Stimulated activated naive CD8-positive, alpha-beta T cell treated with anti-CD3 and anti-CD28 coated beads, Interleukin-15, Interleukin-2, amounts not matched to agents 100 ng/mL and 50 ng/mL, for 24 hours (primary cell): ENCODE data around the gene HCRT.
"Not testable (repeated sequence)": the region's sequence is repeated elsewhere in the genome, so short reads cannot be mapped to it uniquely, and the experiment has no call there.

ENCODE experiments used
- H3K27ac Mint-ChIP-seq: one replicate; pipeline ENCODE4 v1.8.0; 2021; ENCODE audit warnings: mild to moderate bottlenecking, mixed read lengths
- H3K27me3 Mint-ChIP-seq: one replicate; pipeline ENCODE4 v1.8.0; 2021; ENCODE audit warnings: mixed read lengths
- H3K36me3 Mint-ChIP-seq: one replicate; pipeline ENCODE4 v1.8.0; 2021; ENCODE audit warnings: low read depth, mixed read lengths
- H3K4me1 Mint-ChIP-seq: one replicate; pipeline ENCODE4 v1.8.0; 2021; ENCODE audit warnings: low read depth, mixed read lengths
- H3K4me3 Mint-ChIP-seq: one replicate; pipeline ENCODE4 v1.8.0; 2021; ENCODE audit warnings: mild to moderate bottlenecking, mixed read lengths
- H3K9me3 Mint-ChIP-seq: one replicate; pipeline ENCODE4 v1.8.0; 2021; ENCODE audit warnings: mixed read lengths

HCRT gene

GRCh38 chr17:42189651-42189965 lies 4.4 kb upstream of the HCRT start:
- H3K9me3 Mint-ChIP-seq, result no peaks in the 10 kb centered on the region
- peaks cover 34% of the 10 kb centered on the region for H3K4me1 Mint-ChIP-seq
- peaks cover 5% of the 10 kb centered on the region for H3K36me3 Mint-ChIP-seq
- no peak overlapping the region for H3K27ac Mint-ChIP-seq
- no peaks in the 10 kb centered on the region for H3K27me3 Mint-ChIP-seq
- no peak overlapping the region for H3K4me3 Mint-ChIP-seq

- peaks cover 35% of the 10 kb centered on the region for H3K4me1 Mint-ChIP-seq
- H3K4me3 Mint-ChIP-seq, result no peak overlapping the region
- H3K9me3 Mint-ChIP-seq, result no peaks in the 10 kb centered on the region
- no peaks in the 10 kb centered on the region for H3K27me3 Mint-ChIP-seq
- peaks cover 5% of the 10 kb centered on the region for H3K36me3 Mint-ChIP-seq
- no peak overlapping the region for H3K27ac Mint-ChIP-seq
Observed at GRCh38 chr17:42188749-42189650, 3.7 kb upstream of the HCRT start.

- no peaks in the 10 kb centered on the region for H3K9me3 Mint-ChIP-seq
- H3K27ac Mint-ChIP-seq, result no peak overlapping the region
- peaks cover 5% of the 10 kb centered on the region for H3K36me3 Mint-ChIP-seq
- no peak overlapping the region for H3K4me3 Mint-ChIP-seq
- peaks cover 35% of the 10 kb centered on the region for H3K4me1 Mint-ChIP-seq
- no peaks in the 10 kb centered on the region for H3K27me3 Mint-ChIP-seq
Observed at GRCh38 chr17:42187833-42188232, 2.6 kb upstream of the HCRT start.

- not testable (repeated sequence) for H3K9me3 Mint-ChIP-seq, H3K36me3 Mint-ChIP-seq, H3K4me3 Mint-ChIP-seq, H3K27ac Mint-ChIP-seq, H3K27me3 Mint-ChIP-seq
- peaks cover 42% of the 10 kb centered on the region for H3K4me1 Mint-ChIP-seq
Observed at GRCh38 chr17:42186191-42186590, 939 bp upstream of the HCRT start.

- Mint-ChIP-seq H3K36me3 (no peaks in the 10 kb centered on the region), H3K27ac (no peak overlapping the region), H3K9me3 (no peaks in the 10 kb centered on the region), H3K4me3 (no peak overlapping the region), H3K27me3 (peaks cover 6% of the 10 kb centered on the region), H3K4me1 (peaks cover 45% of the 10 kb centered on the region)
Observed at GRCh38 chr17:42185621-42185930, 324 bp upstream of the HCRT start.

- peaks cover 57% of the 10 kb centered on the region for H3K4me1 Mint-ChIP-seq
- peaks cover 20% of the 10 kb centered on the region for H3K27me3 Mint-ChIP-seq
- peak overlapping the region; percentile 88 for H3K4me3 Mint-ChIP-seq
- no peaks in the 10 kb centered on the region for H3K36me3 Mint-ChIP-seq
- H3K9me3 Mint-ChIP-seq, result no peaks in the 10 kb centered on the region
- peak overlapping the region; percentile 85 for H3K27ac Mint-ChIP-seq
Observed at GRCh38 chr17:42183741-42184711, 1.2 kb downstream of the HCRT start.

GRCh38 chr17:42182927-42183734 lies 2.1 kb downstream of the HCRT start:
- peak overlapping the region; percentile 88 for H3K4me3 Mint-ChIP-seq
- H3K9me3 Mint-ChIP-seq, result no peaks in the 10 kb centered on the region
- peaks cover 66% of the 10 kb centered on the region for H3K4me1 Mint-ChIP-seq
- H3K36me3 Mint-ChIP-seq, result no peaks in the 10 kb centered on the region
- peaks cover 24% of the 10 kb centered on the region for H3K27me3 Mint-ChIP-seq
- H3K27ac Mint-ChIP-seq, result peak overlapping the region; percentile 85

- H3K27me3 Mint-ChIP-seq, result peaks cover 24% of the 10 kb centered on the region
- H3K36me3 Mint-ChIP-seq, result no peaks in the 10 kb centered on the region
- H3K27ac Mint-ChIP-seq, result peak overlapping the region; percentile 45
- H3K4me1 Mint-ChIP-seq, result peaks cover 66% of the 10 kb centered on the region
- peak overlapping the region; percentile 48 for H3K4me3 Mint-ChIP-seq
- no peaks in the 10 kb centered on the region for H3K9me3 Mint-ChIP-seq
Observed at GRCh38 chr17:42181851-42182207, 3.4 kb downstream of the HCRT start.

GRCh38 chr17:42180922-42181850 lies 4.1 kb downstream of the HCRT start, which contains the start of gene KCNH4:
Gene KCNH4 (minus strand): TSS chr17:42181142. CDS start chr17:42180945, 197 bp downstream.
- H3K4me1 Mint-ChIP-seq, result peaks cover 66% of the 10 kb centered on the region
- H3K4me3 Mint-ChIP-seq, result peak within 1 kb of the TSS; percentile 48
- peak within 1 kb of the TSS; percentile 45 for H3K27ac Mint-ChIP-seq
- H3K36me3 Mint-ChIP-seq, result no peaks in the 10 kb centered on the region
- H3K9me3 Mint-ChIP-seq, result no peaks in the 10 kb centered on the region
- peaks cover 24% of the 10 kb centered on the region for H3K27me3 Mint-ChIP-seq

GRCh38 chr17:42180411-42180921 lies 4.8 kb downstream of the HCRT start:
- Mint-ChIP-seq H3K9me3 (no peaks in the 10 kb centered on the region), H3K27me3 (peaks cover 24% of the 10 kb centered on the region), H3K4me3 (peak overlapping the region; percentile 47), H3K4me1 (peaks cover 65% of the 10 kb centered on the region), H3K36me3 (no peaks in the 10 kb centered on the region), H3K27ac (no peak overlapping the region)

GRCh38 chr17:42179911-42180410 lies 5.3 kb downstream of the HCRT start:
- Mint-ChIP-seq H3K27ac (no peak overlapping the region), H3K4me1 (peaks cover 60% of the 10 kb centered on the region), H3K36me3 (no peaks in the 10 kb centered on the region), H3K27me3 (peaks cover 24% of the 10 kb centered on the region), H3K4me3 (peak overlapping the region; percentile 47), H3K9me3 (no peaks in the 10 kb centered on the region)

GRCh38 chr17:42179335-42179734 lies 5.9 kb downstream of the HCRT start:
- H3K36me3 Mint-ChIP-seq, result no peaks in the 10 kb centered on the region
- H3K4me3 Mint-ChIP-seq, result no peak overlapping the region
- peaks cover 53% of the 10 kb centered on the region for H3K4me1 Mint-ChIP-seq
- H3K27ac Mint-ChIP-seq, result no peak overlapping the region
- no peaks in the 10 kb centered on the region for H3K9me3 Mint-ChIP-seq
- H3K27me3 Mint-ChIP-seq, result peaks cover 24% of the 10 kb centered on the region

GRCh38 chr17:42178817-42179216 lies 6.4 kb downstream of the HCRT start:
- H3K27ac Mint-ChIP-seq, result no peak overlapping the region
- H3K36me3 Mint-ChIP-seq, result no peaks in the 10 kb centered on the region
- peaks cover 50% of the 10 kb centered on the region for H3K4me1 Mint-ChIP-seq
- H3K27me3 Mint-ChIP-seq, result peaks cover 24% of the 10 kb centered on the region
- no peaks in the 10 kb centered on the region for H3K9me3 Mint-ChIP-seq
- H3K4me3 Mint-ChIP-seq, result no peak overlapping the region
